Lower leg skin (tissue), 3 donors: ENCODE results near the gene AIG1.

Source experiments
- CTCF ChIP-seq, 3 donors: fragments of 450-650 bp; IDR thresholded peaks; one replicate each; pipeline ENCODE4 v1.5.1; 2016; ENCODE audit warnings: antibody characterized with exemption in 3 of 3, mild to moderate bottlenecking in 3 of 3, moderate library complexity in 2 of 3
- POLR2A ChIP-seq, 2 donors: fragments of 450-650 bp; IDR thresholded peaks; one replicate each; pipeline ENCODE4 v1.6.1; 2016 to 2017; ENCODE audit warnings: antibody characterized with exemption in 2 of 2, mild to moderate bottlenecking in 1 of 2, moderate library complexity in 1 of 2

- TF ChIP-seq CTCF (IDR thresholded peaks at IDR 0.05) (no peak), POLR2A (IDR thresholded peaks at IDR 0.05) (no peak)
These were observed 106.5 kb downstream of the AIG1 start for GRCh38 chr6:143167224-143167623.
